ENCODE measurements around the gene SLC16A6.

DNA sequence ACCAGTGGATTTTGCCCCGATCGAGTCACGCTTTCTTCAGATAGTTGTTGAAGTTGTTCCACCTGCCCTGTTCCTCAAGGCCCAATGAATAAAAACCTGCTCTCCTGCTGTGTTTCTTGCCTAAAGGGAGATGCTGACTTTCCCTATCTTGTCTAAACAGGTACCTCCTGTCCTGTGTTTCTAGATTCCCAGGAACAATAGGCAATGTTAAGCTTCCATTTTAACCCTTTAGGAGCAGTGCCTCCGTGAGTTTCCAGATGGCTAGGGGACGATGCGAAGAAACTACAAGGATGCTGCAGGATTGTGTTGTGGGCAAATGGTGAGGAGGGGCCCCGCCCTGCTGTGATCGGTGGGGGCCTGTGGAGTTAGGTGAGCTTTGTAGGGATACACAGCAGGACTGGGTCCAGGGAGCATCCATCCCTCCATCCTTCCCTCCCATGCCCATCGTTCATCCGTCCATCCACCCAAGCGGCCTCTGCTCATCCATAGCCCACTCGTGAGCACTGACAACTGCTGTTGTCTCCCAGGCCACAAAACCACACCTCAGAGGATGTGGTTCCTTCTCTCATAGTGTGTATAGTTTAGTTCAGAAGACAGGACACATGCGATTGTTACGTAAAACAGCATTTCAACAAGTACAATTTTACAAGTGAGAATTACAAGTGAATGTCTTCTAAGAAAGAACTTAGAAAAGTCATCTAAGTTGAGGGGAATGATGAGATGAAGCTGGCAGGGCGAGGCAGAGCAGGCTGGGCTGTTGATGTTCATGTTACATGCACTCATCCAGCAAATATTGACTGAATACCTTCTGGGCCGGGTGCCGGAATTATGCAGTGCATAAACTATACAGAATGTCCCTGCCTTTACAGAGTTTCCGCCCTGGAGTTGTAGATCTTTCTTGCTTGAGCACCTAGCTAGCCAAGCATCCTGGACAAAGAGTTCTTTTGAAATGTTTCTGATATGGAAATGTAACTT is 5.6 kb upstream of the SLC16A6 start:
- TF ChIP-seq, protein P1, sequence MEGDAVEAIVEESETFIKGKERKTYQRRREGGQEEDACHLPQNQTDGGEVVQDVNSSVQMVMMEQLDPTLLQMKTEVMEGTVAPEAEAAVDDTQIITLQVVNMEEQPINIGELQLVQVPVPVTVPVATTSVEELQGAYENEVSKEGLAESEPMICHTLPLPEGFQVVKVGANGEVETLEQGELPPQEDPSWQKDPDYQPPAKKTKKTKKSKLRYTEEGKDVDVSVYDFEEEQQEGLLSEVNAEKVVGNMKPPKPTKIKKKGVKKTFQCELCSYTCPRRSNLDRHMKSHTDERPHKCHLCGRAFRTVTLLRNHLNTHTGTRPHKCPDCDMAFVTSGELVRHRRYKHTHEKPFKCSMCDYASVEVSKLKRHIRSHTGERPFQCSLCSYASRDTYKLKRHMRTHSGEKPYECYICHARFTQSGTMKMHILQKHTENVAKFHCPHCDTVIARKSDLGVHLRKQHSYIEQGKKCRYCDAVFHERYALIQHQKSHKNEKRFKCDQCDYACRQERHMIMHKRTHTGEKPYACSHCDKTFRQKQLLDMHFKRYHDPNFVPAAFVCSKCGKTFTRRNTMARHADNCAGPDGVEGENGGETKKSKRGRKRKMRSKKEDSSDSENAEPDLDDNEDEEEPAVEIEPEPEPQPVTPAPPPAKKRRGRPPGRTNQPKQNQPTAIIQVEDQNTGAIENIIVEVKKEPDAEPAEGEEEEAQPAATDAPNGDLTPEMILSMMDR (conservative IDR thresholded peaks at IDR 0.05; ENCODE audit: low read depth, low read length), result no peak
- TF ChIP-seq EZH2 (IDR thresholded peaks at IDR 0.05; ENCODE audit: low read length, unreplicated experiment) (no peak), EZH2phosphoT487 (IDR thresholded peaks at IDR 0.05; ENCODE audit: borderline replicate concordance, low read length) (no peak)

Measured in PC-3 (cell line).